ENCODE results near the gene ALOXE3. TPM values are rescaled to one million over a fixed set of nuclear protein-coding genes. Genes with fewer than 3 reads are reported as not detected.
A peak's percentile ranks its signal among the peaks of the same experiment; 100 is the strongest.

ALOXE3 gene
- total RNA-seq, result under 1 TPM; 0.27 to 0.28 TPM

DNA sequence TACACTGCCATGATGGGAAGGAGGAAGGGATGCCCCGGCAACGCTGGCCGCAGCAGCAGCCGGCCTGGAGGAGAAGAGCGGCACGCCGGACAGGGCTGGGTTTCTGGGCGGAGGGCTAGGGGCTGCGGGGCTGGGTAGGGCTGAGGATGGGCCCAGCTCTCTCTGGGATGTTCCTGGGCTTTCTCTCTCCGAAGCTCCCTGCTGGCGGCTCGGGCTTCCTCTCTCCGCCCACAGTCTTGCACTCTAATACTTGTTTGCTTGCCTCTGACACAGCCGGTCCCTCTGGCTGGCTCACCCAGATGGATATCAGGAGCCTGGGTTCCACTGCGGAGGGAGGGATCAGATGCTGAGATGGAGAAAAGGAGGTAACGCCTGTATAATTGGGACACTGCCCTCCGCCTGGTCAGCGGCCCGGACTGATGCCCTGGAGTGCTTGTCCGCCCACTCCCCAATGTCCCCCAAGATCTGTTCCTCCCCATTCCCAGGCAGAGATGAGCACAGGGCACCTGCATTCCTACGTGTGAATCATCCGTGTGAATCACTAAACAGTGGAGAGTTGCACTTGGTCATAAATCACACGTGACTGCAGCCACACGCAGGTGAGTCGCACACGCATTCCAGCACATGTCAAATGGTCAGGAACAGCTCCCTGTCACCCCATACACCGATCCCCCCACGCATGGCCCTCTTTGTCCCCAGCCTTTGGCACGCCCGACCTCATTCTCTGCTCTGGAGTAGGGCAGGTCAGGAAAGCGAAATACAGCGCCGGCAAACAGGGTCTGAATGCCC lies at the start of gene ALOXE3:
Gene ALOXE3, minus strand, starts transcription at position 535 of the 789 bp plus-strand sequence. Its CDS starts 524 bp downstream, at position 11.
- peaks cover 27% of the 10 kb centered on the region for H3K27me3 Mint-ChIP-seq
- POLR2A ChIA-PET, result interaction anchor here (1.3 to 5.0 kb wide), 4 partner anchors 20 to 130 kb away, joined by 3 to 52 read pairs (median 14); partner anchors contain the start of genes CTC1 and PFAS
- H3K9me3 Mint-ChIP-seq (ENCODE audit: low read depth), result no peaks in the 10 kb centered on the region

DNA sequence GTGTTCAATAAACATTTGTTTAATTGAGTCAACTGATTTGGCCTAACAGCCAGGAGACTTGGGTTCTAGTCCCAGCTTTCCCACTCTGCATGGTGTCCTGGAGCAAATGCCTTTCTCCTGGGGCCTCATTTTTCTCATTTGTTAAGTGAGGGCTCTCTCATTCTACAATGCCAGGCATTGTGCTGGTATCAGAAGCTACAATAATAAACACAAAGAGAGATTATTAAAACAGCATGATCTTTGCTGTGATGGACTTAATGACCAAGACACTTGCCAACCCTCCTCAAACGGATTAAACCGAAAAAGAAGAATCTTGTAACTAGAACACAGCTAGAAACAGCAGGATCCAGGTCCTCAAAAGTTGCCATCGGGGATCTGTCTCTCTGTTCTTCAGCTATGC lies 49.2 kb upstream of the ALOXE3 start:
- Mint-ChIP-seq H3K4me3 (no peak overlapping the region), H3K9me3 (ENCODE audit: low read depth) (no peaks in the 10 kb centered on the region), H3K4me1 (peaks cover 24% of the 10 kb centered on the region), H3K27me3 (no peaks in the 10 kb centered on the region), H3K27ac (no peak overlapping the region), H3K36me3 (ENCODE audit: low read depth) (no peaks in the 10 kb centered on the region)
- ChIA-PET POLR2A (interaction anchor here (1.1 kb wide), 1 partner anchor 9 kb away, joined by 3 read pairs; no protein-coding TSS in a partner anchor), CTCF (interaction anchor here (0.9 to 1.9 kb wide), 4 partner anchors 9 to 93 kb away, joined by 3 to 7 read pairs (median 6); no protein-coding TSS in a partner anchor)
- ATAC-seq (no peak), DNase-seq (no peak)
- intact Hi-C loops (cut with DNase I, micrococcal nuclease), result no loop called here

More for the DNA sequence above, at the start of gene ALOXE3:
- CTCF ChIA-PET, result interaction anchor here (0.7 to 7.8 kb wide), 35 partner anchors 10 to 636 kb away, joined by 3 to 108 read pairs (median 6); partner anchors contain the start of genes AURKB, BORCS6, CTC1 and GUCY2D
- Mint-ChIP-seq H3K4me1 (peaks cover 38% of the 10 kb centered on the region), H3K4me3 (peak within 1 kb of the TSS; percentile 90), H3K36me3 (ENCODE audit: low read depth) (peaks cover 5% of the 10 kb centered on the region), H3K27ac (peak within 1 kb of the TSS; percentile 94)
- ATAC-seq (peak; percentile 2), DNase-seq (peak; percentile 57)
- intact Hi-C loops (cut with DNase I, micrococcal nuclease), result loop anchor here (1.0 to 5.0 kb wide), 11 partner anchors 23 to 431 kb away; partner anchors contain the start of genes CTC1 (in 1 of the 2), KDM6B (in 1 of the 2), PFAS (in 1 of the 2) and RANGRF (in 1 of the 2)

DNA sequence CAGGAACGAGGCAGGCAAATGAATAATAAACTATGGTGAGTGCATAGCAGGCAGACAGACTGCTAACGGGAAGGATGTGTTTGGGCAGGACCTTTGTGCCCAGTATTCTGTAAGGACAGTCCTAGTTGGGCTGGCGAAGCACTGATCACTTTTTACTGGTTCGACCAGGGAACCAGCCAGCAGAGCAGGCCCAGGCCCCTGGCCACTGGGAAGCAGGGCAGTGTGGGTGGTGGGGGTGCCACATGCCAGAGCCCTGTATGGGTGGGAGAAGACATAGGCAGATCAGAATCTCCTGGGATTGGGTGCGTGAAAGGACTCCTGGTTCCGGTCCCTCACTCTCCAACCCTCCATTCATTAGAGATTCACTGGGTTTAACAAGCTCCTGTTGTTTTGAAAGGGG lies 48.4 kb upstream of the ALOXE3 start:
- Mint-ChIP-seq H3K36me3 (ENCODE audit: low read depth) (peaks cover 3% of the 10 kb centered on the region), H3K27ac (no peak overlapping the region), H3K9me3 (ENCODE audit: low read depth) (no peaks in the 10 kb centered on the region), H3K4me1 (peaks cover 23% of the 10 kb centered on the region), H3K4me3 (no peak overlapping the region), H3K27me3 (no peaks in the 10 kb centered on the region)
- POLR2A ChIA-PET, result no interaction called here
- intact Hi-C loops (cut with DNase I, micrococcal nuclease), result no loop called here
- DNase-seq (no peak), ATAC-seq (no peak)
- CTCF ChIA-PET, result interaction anchor here (1.5 to 1.9 kb wide), 2 partner anchors 8 to 93 kb away, joined by 5 to 7 read pairs; no protein-coding TSS in a partner anchor

DNA sequence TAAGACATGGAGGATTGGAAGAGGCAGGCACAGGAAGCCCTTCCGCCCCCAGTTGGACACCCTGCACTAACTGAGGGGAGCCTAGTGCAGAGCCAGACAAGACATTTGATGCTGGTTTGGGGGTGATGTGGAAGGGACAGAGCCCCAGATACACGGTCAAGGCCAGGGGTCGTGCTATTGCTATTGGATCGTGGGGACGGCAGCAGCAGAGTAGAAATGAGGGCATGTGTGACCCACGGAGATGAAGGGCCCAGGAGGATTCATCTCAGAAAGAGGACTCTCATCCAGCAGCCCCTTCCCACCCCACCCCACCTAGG lies 46.5 kb upstream of the ALOXE3 start:
- H3K4me1 Mint-ChIP-seq, result peaks cover 43% of the 10 kb centered on the region
- peaks cover 21% of the 10 kb centered on the region for H3K36me3 Mint-ChIP-seq (ENCODE audit: low read depth)
- H3K9me3 Mint-ChIP-seq (ENCODE audit: low read depth), result no peaks in the 10 kb centered on the region
- no peaks in the 10 kb centered on the region for H3K27me3 Mint-ChIP-seq
- peak overlapping the region; percentile 85 for H3K4me3 Mint-ChIP-seq
- DNase-seq (no peak), ATAC-seq (peak; percentile 9)
- POLR2A ChIA-PET, result interaction anchor here (0.7 to 2.5 kb wide), 4 partner anchors 8 to 83 kb away, joined by 3 to 99 read pairs (median 4); partner anchors contain the start of gene CTC1
- CTCF ChIA-PET, result interaction anchor here (0.9 to 1.8 kb wide), 3 partner anchors 9 to 212 kb away, joined by 3 to 11 read pairs (median 4); partner anchors contain the start of gene KRABD2
- intact Hi-C loops (cut with DNase I, micrococcal nuclease), result loop anchor here (1.0 kb wide), 1 partner anchor 9 kb away; no protein-coding TSS in a partner anchor
- peak overlapping the region; percentile 96 for H3K27ac Mint-ChIP-seq

DNA sequence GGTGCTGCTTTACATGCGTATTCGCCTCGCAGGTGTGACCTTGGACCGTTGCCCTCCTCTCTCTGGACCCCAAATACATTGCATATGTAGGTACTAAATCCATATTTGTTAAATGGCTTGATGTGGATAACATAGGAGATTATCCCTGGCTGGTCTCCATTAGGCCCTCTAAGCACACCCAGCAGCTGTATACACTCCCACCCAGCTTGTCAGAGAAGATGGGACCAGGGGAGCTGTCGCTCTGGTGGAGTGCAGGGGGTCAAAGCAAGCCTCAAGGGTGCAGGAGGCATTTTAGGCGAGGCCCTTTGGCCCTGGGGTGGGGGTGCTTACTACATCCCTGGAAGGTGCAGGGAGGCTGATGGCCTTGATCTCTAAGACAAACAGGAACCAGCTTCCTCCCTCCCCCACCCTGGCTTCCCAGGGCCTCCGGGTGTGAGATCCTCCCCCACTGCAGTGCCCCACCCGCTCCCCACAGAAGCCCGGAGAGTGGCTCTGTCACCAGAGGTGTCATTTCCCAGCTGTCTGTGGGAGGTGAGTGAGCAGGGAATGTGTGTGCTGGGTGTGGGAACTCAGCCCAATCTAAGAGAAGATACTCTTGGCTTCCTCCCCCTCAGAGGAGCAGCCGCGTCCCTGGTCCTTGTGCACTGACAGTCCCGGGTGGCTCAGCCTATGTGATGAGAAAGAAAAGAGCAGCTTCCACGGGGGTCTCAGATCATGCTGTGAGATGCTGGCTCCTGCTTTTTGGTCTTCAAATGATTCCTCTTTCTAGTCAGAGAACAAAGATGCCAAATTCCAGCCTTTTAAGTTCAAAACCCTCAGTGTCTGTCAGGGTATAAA lies 45.9 kb upstream of the ALOXE3 start:
- POLR2A ChIA-PET, result interaction anchor here (0.7 to 2.5 kb wide), 5 partner anchors 9 to 1313 kb away, joined by 3 to 99 read pairs (median 5); partner anchors contain the start of gene CTC1
- peaks cover 26% of the 10 kb centered on the region for H3K36me3 Mint-ChIP-seq (ENCODE audit: low read depth)
- H3K27ac Mint-ChIP-seq, result peak overlapping the region; percentile 96
- H3K4me1 Mint-ChIP-seq, result peaks cover 49% of the 10 kb centered on the region
- H3K9me3 Mint-ChIP-seq (ENCODE audit: low read depth), result no peaks in the 10 kb centered on the region
- no peaks in the 10 kb centered on the region for H3K27me3 Mint-ChIP-seq
- peak overlapping the region; percentile 85 for H3K4me3 Mint-ChIP-seq
- intact Hi-C loops (cut with DNase I, micrococcal nuclease), result loop anchor here (1.0 kb wide), 1 partner anchor 9 kb away; no protein-coding TSS in a partner anchor
- CTCF ChIA-PET, result interaction anchor here (0.5 to 1.8 kb wide), 5 partner anchors 9 to 477 kb away, joined by 3 to 11 read pairs (median 4); partner anchors contain the start of genes KRABD2 and TP53
- DNase-seq, result peak; percentile 91
- peak; percentile 73 for ATAC-seq

DNA sequence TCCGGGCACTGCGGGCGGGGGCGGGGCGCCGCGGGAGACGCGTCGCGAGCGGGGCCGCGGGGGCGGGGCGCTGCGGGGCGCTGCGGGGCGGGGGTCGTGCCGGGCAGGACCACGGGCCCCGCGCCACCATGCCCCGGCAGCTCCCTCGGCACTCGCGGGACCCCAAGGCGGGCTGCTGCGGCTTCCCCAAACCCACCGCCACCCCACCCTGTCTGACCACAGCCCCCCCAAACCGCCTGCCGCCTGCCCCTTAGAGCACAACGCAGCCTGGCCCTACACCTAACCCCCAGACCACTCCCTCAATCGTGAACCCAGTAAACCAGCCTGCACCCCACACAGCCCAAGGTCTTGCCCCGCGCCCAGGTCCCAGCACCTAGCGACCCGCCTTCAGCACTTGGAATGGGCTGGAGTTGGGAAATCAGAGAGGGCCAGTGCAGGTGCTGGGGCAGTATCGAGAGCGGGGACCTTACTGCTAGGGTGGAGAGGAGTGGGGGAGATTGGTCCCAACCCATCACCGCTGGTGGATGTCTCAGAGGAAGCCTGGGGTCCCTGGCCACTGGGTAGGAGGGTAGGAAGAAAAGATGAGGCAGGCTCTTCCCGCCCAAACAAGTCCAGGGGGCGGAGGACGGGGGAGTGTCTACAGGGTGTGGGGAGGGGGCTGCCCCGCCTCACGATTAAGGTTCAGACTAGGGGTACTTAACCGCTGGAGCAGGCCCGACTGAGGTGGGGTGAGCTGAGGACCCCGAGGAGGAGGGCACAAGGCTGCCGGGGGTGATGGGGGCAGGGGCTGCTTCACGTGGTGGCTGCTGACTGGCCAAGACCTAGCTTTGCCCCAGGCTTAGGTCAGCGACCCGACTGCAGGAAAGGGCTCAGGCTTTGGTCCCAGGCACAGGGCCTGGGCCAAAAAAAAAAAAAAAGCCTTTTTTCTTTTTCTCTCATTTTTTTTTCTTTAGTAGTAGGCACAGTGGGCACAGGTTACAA lies 45.0 kb upstream of the ALOXE3 start:
- Mint-ChIP-seq H3K4me3 (peak overlapping the region; percentile 85), H3K27ac (peak overlapping the region; percentile 96)
- ATAC-seq, result peak; percentile 6

DNA sequence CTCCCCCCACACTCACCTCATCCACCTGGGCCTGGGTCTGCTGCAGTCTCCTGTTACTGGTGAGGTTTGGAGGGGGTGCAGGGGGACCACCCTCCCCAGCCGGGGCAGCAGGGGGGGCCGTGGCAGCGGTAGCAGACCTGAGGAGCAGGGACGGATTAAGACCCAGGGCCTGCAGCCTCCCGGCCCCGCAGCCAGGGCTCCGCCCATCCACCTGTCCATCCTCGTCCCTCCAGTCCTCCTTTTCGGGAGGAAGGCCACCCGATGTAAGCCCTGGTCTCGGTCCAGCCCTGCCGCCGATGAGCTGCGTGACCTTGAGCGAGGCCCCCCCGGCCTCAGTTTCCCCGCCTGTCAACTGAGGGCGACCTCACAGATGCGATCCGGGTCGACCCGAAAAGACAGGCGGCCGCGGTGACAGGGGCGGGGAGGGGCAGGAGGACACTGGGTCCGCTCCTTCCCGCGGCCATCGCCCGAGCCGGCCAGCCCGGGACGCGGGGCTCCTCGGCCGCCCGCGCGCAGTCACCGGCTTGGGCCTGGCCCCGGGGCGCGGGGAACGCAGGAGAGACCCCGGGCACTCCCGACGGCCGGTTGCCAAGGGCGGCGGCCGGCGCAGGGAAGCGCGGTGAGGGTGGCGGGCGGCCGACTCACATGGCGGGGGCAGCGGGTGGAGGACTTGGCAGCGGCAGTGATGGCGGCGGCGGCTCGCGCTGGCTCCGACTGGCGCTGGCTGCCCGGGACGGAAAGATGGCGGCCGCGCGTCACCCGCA lies 44.1 kb upstream of the ALOXE3 start, which contains the start of gene VAMP2:
Gene VAMP2, minus strand, starts transcription at position 716 of the 764 bp plus-strand sequence. Its CDS starts 69 bp downstream, at position 647.
- no peaks in the 10 kb centered on the region for H3K27me3 Mint-ChIP-seq
- peaks cover 33% of the 10 kb centered on the region for H3K36me3 Mint-ChIP-seq (ENCODE audit: low read depth)
- POLR2A ChIA-PET, result interaction anchor here (2.5 to 2.7 kb wide), 2 partner anchors 10 to 11 kb away, joined by 23 to 99 read pairs; no protein-coding TSS in a partner anchor
- peak; percentile 47 for ATAC-seq
- H3K4me1 Mint-ChIP-seq, result peaks cover 57% of the 10 kb centered on the region
- intact Hi-C loops (cut with DNase I, micrococcal nuclease), result loop anchor here in 1 of 2 experiments (1.0 kb wide), 1 partner anchor 42 kb away; no protein-coding TSS in a partner anchor
- no peaks in the 10 kb centered on the region for H3K9me3 Mint-ChIP-seq (ENCODE audit: low read depth)
- CTCF ChIA-PET, result interaction anchor here (1.8 to 1.9 kb wide), 2 partner anchors 11 to 38 kb away, joined by 4 read pairs; partner anchors contain the start of gene HES7
- H3K4me3 Mint-ChIP-seq, result peak within 1 kb of the TSS; percentile 85
- peak within 1 kb of the TSS; percentile 96 for H3K27ac Mint-ChIP-seq
- peak; percentile 92 for DNase-seq

More for the DNA sequence above, 45.0 kb upstream of the ALOXE3 start:
- Mint-ChIP-seq H3K27me3 (no peaks in the 10 kb centered on the region), H3K36me3 (ENCODE audit: low read depth) (peaks cover 29% of the 10 kb centered on the region), H3K9me3 (ENCODE audit: low read depth) (no peaks in the 10 kb centered on the region), H3K4me1 (peaks cover 56% of the 10 kb centered on the region)
- ChIA-PET CTCF (interaction anchor here (0.5 to 1.8 kb wide), 4 partner anchors 10 to 476 kb away, joined by 4 to 11 read pairs (median 6); partner anchors contain the start of genes KRABD2 and TP53), POLR2A (interaction anchor here (0.7 to 2.5 kb wide), 3 partner anchors 9 to 1314 kb away, joined by 5 to 99 read pairs (median 14); no protein-coding TSS in a partner anchor)
- peak; percentile 55 for DNase-seq
- intact Hi-C loops (cut with DNase I, micrococcal nuclease), result loop anchor here in 1 of 2 experiments (1.0 kb wide), 1 partner anchor 43 kb away; no protein-coding TSS in a partner anchor

DNA sequence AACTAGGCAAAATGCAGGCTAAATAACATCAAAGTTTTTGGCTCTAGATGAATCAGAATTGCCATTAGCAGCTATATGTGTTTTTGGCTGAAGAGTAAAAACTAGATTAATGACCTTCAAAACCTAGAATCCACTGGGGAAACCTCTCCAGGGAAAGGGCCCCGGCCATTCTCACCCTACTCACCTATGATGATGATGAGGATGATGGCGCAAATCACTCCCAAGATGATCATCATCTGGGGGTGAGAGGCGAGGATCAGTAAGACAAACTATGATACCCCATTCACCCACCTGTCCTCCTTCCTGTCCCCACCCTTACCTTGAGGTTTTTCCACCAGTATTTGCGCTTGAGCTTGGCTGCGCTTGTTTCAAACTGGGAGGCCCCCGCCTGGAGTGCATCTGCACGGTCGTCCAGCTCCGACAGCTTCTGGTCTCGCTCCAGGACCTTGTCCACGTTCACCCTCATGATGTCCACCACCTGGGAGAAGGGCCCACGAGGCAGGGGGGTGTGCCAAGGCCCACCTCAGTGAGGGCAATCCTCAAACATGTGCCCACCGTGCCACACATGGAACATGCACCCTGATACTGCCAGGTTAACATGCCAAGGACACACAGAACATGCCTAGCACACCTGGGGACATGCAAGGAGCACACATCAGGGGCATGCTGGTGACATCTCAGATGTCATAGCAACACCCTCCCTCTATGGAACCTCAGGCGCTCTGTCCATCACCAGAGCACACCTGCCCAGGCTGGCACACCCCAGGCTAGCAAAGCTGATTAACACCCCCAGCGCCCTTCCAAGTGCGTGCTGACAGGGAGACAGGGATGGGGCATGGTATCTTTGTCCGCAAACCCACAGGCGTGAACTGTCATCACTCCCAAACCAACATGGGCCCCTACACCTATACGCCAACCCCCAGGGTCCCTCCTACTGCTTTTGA lies 43.2 kb upstream of the ALOXE3 start:
- H3K36me3 Mint-ChIP-seq (ENCODE audit: low read depth), result peaks cover 33% of the 10 kb centered on the region
- intact Hi-C loops (cut with DNase I, micrococcal nuclease), result loop anchor here in 1 of 2 experiments (1.0 kb wide), 1 partner anchor 41 kb away; no protein-coding TSS in a partner anchor
- ATAC-seq (no peak), DNase-seq (peak; percentile 35)
- CTCF ChIA-PET, result interaction anchor here (0.6 to 1.9 kb wide), 9 partner anchors 10 to 88 kb away, joined by 3 to 8 read pairs (median 3); partner anchors contain the start of gene HES7
- H3K4me1 Mint-ChIP-seq, result peaks cover 57% of the 10 kb centered on the region
- H3K27ac Mint-ChIP-seq, result peak overlapping the region; percentile 93
- H3K4me3 Mint-ChIP-seq, result peak overlapping the region; percentile 85
- H3K9me3 Mint-ChIP-seq (ENCODE audit: low read depth), result no peaks in the 10 kb centered on the region
- no peaks in the 10 kb centered on the region for H3K27me3 Mint-ChIP-seq
- POLR2A ChIA-PET, result interaction anchor here (0.9 to 2.7 kb wide), 3 partner anchors 12 to 29 kb away, joined by 3 to 23 read pairs (median 4); partner anchors contain the start of gene BORCS6

All from activated CD4-positive, alpha-beta T cell treated with anti-CD3 and anti-CD28 coated beads for 36 hours (primary cell).